ENCODE measurements around the gene GPATCH8. TPM values are rescaled to one million over a fixed set of nuclear protein-coding genes. Genes with fewer than 3 reads are reported as not detected.

GPATCH8 gene
- total RNA-seq, 4 donors from 2014 or later, result 33.8 to 49.3 (median 39.1) TPM

DNA sequence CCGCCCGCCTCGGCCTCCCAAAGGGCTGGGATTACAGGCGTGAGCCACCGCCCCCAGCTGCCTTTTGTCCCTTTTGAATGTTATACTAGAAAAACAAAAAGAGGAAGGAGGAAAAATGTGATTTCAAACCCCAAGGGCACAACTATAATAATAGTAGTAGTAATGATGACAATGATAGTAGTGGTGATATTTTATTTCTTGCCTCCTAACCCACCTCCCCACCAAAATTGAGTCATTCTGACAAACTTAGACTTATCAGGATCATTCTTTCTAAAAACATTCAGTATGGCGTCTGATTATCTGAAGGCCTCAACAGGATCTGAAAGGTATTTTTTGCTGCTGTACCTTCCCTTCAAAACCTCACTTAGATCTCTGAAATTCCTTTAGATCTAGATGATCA is 13.6 kb downstream of the GPATCH8 start:
- TF ChIP-seq, protein P1, sequence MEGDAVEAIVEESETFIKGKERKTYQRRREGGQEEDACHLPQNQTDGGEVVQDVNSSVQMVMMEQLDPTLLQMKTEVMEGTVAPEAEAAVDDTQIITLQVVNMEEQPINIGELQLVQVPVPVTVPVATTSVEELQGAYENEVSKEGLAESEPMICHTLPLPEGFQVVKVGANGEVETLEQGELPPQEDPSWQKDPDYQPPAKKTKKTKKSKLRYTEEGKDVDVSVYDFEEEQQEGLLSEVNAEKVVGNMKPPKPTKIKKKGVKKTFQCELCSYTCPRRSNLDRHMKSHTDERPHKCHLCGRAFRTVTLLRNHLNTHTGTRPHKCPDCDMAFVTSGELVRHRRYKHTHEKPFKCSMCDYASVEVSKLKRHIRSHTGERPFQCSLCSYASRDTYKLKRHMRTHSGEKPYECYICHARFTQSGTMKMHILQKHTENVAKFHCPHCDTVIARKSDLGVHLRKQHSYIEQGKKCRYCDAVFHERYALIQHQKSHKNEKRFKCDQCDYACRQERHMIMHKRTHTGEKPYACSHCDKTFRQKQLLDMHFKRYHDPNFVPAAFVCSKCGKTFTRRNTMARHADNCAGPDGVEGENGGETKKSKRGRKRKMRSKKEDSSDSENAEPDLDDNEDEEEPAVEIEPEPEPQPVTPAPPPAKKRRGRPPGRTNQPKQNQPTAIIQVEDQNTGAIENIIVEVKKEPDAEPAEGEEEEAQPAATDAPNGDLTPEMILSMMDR (IDR thresholded peaks at IDR 0.05; ENCODE audit: low read depth), result no peak

- TF ChIP-seq, protein P1 (IDR thresholded peaks at IDR 0.05; ENCODE audit: low read depth), result no peak
Observed at GRCh38 chr17:44487170-44487569, 16.0 kb downstream of the GPATCH8 start.

DNA sequence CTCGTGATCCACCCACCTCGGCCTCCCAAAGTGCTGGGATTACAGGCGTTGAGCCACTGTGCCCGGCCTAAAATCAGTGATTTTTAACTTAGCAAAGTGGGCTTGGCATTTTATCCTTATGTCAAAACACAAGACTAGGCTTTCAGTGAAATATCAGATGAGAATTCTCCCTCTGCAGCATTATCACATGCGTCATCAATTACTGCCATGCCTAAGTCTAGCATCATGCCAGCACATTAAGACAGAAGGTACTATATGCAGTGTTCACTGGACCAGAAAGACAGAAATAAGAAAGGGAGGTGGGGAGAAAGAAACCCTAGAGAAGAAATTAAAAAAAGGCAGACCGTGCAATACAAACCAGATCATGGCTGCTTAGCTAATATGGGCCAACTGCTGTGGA is 29.8 kb downstream of the GPATCH8 start:
- TF ChIP-seq, protein P1 (IDR thresholded peaks at IDR 0.05; ENCODE audit: low read depth), result no peak

DNA sequence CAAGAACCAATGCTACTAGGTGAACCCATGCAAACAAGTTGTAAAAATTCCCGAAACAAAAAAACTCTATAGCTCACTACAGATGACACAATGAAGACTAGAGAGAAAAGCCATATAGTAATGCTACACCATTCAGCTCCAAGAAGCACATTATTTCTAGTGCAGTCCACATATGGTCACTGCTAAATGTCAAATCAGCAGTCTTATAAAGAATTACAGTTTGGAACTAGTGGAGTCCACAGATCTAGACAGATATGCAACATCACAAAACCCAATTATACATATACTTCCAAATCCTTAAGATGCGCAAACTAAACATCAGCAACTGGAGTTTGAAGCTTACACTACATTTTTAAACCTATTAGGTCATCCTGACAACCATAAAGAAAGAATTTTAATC is 33.5 kb downstream of the GPATCH8 start:
- TF ChIP-seq, protein P1 (IDR thresholded peaks at IDR 0.05; ENCODE audit: low read depth), result no peak

GRCh38 chr17:44467108-44467507 is 36.1 kb downstream of the GPATCH8 start:
- TF ChIP-seq, protein P1 (IDR thresholded peaks at IDR 0.05; ENCODE audit: low read depth), result no peak

- TF ChIP-seq, protein P1 (IDR thresholded peaks at IDR 0.05; ENCODE audit: low read depth), result no peak
Observed at GRCh38 chr17:44466339-44466738, 36.9 kb downstream of the GPATCH8 start.

- TF ChIP-seq, protein P1 (IDR thresholded peaks at IDR 0.05; ENCODE audit: low read depth), result no peak
Observed at GRCh38 chr17:44465897-44466296, 37.3 kb downstream of the GPATCH8 start.
